Left ventricle myocardium inferior (tissue), 1 donor: ENCODE measurements around the gene SPATA16. TPM values are rescaled to one million over a fixed set of nuclear protein-coding genes. Genes with fewer than 3 reads are reported as not detected.

Source experiments
- DNase-seq: peaks from one replicate; pipeline ENCODE4 v3.0.0-alpha.2; 2020
- H3K27ac ChIP-seq: fragments of 200-600 bp; replicated peaks from 2 replicates; pipeline ENCODE4 v1.8.0; 2021
- H3K27me3 ChIP-seq: fragments of 200-600 bp; 2 replicates; pipeline ENCODE4 v1.8.0; 2021; ENCODE audit warnings: low read depth
- H3K36me3 ChIP-seq: fragments of 200-600 bp; 2 replicates; pipeline ENCODE4 v1.8.0; 2021
- H3K4me1 ChIP-seq: fragments of 200-600 bp; 2 replicates; pipeline ENCODE4 v1.8.0; 2021
- H3K4me3 ChIP-seq: fragments of 200-600 bp; 2 replicates; pipeline ENCODE4 v1.8.0; 2021; ENCODE audit warnings: mild to moderate bottlenecking, moderate library complexity
- H3K9me3 ChIP-seq: fragments of 200-600 bp; replicated peaks from 2 replicates; pipeline ENCODE4 v1.8.0; 2021
- CTCF ChIP-seq: fragments of 200-600 bp; IDR thresholded peaks from 2 replicates; pipeline ENCODE4 v1.8.0; 2021; ENCODE audit warnings: antibody characterized with exemption, mild to moderate bottlenecking, borderline replicate concordance
- intact Hi-C: fragments of 100-400 bp; cut with micrococcal nuclease; formaldehyde crosslinking; loops from one replicate; pipeline ENCODE4 v1.11.0; 2022
- total RNA-seq: library from RNA; stranded (reverse); fragmentation: NEBNext Ultra II Directional; extraction: Animal tissue kit (Norgen Biotek cat#: 25700); gene quantifications from one replicate; pipeline ENCODE4 v1.2.1, GENCODE V29; 2021
- donor health status: DM: no; HTN: yes; CAD: no; lungs with severe emphysema.

SPATA16 gene
- total RNA-seq, 1 donor from 2014 or later = not detected

GRCh38 chr3:173004681-173005080 lies 136.4 kb downstream of the SPATA16 start:
- intact Hi-C loops = no loop called here
- Histone ChIP-seq H3K4me3 (no peak overlapping the region), H3K36me3 (no peaks in the 10 kb centered on the region), H3K27ac (no peak overlapping the region), H3K27me3 (no peaks in the 10 kb centered on the region), H3K4me1 (no peaks in the 10 kb centered on the region), H3K9me3 (peaks cover 18% of the 10 kb centered on the region)
- no peak for DNase-seq
- TF ChIP-seq CTCF = no peak

- Histone ChIP-seq H3K4me3 (no peak overlapping the region), H3K27ac (no peak overlapping the region), H3K4me1 (no peaks in the 10 kb centered on the region), H3K36me3 (no peaks in the 10 kb centered on the region), H3K9me3 (peaks cover 18% of the 10 kb centered on the region), H3K27me3 (no peaks in the 10 kb centered on the region)
- intact Hi-C loops = no loop called here
- DNase-seq = no peak
- no peak for TF ChIP-seq CTCF
Measured at GRCh38 chr3:173003956-173004355, 137.1 kb downstream of the SPATA16 start.

DNA sequence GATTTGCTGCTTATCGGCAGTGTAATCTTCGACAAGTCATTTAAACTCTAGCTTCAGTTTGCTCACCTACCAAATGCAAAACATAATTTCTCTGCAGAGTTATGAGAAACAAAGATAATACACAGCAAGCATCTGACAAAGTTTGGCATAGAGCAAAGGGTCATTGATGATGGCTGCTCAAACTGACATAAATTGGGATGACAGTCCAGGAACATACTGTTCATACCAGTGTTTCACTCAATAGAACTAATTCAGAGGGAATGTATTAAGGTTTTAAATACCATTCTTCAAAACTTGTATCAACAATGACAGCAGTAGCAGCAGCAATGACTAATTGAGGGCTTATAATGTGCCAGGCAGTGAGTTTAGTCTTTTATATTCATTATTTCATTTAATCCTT lies 137.6 kb downstream of the SPATA16 start:
- Histone ChIP-seq H3K27ac (no peak overlapping the region), H3K36me3 (no peaks in the 10 kb centered on the region), H3K27me3 (no peaks in the 10 kb centered on the region), H3K9me3 (peaks cover 18% of the 10 kb centered on the region), H3K4me3 (no peak overlapping the region), H3K4me1 (no peaks in the 10 kb centered on the region)
- TF ChIP-seq CTCF = no peak
- intact Hi-C loops = no loop called here
- DNase-seq = no peak

GRCh38 chr3:173001622-173002021 lies 139.4 kb downstream of the SPATA16 start:
- TF ChIP-seq CTCF = no peak
- H3K9me3 ChIP-seq = peaks cover 18% of the 10 kb centered on the region
- H3K4me1 ChIP-seq = no peaks in the 10 kb centered on the region
- no peak overlapping the region for H3K4me3 ChIP-seq
- H3K27me3 ChIP-seq = no peaks in the 10 kb centered on the region
- no peaks in the 10 kb centered on the region for H3K36me3 ChIP-seq
- intact Hi-C loops = no loop called here
- DNase-seq = no peak
- no peak overlapping the region for H3K27ac ChIP-seq

- Histone ChIP-seq H3K36me3 (no peaks in the 10 kb centered on the region), H3K4me1 (no peaks in the 10 kb centered on the region), H3K4me3 (no peak overlapping the region), H3K27ac (no peak overlapping the region), H3K27me3 (no peaks in the 10 kb centered on the region), H3K9me3 (peaks cover 18% of the 10 kb centered on the region)
- no peak for DNase-seq
- intact Hi-C loops = no loop called here
- no peak for TF ChIP-seq CTCF
Measured at GRCh38 chr3:173000553-173000952, 140.5 kb downstream of the SPATA16 start.

DNA sequence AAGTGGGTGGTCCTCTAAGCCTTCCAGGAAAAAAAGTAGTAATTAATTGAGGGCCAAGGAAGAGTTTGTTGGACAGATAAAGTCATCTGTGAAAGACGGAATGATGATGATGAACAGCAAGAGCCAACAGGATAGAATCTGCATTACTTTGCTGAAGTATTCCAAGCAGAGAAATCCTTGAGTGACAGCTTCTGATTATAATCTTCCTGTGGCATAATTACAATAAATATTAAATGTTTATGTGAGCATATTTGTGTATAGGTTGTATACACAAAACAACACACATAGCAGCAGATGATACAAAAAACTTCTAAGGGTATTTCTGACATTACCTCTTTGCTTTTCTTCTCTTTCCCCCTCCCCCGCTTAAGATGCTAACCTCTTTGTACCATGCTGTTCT lies 147.6 kb downstream of the SPATA16 start:
- no peak for TF ChIP-seq CTCF
- Histone ChIP-seq H3K27me3 (no peaks in the 10 kb centered on the region), H3K27ac (no peak overlapping the region), H3K9me3 (no peaks in the 10 kb centered on the region), H3K36me3 (no peaks in the 10 kb centered on the region), H3K4me1 (no peaks in the 10 kb centered on the region), H3K4me3 (no peak overlapping the region)
- no peak for DNase-seq
- intact Hi-C loops = no loop called here
